HepG2 (cell line): ENCODE data around the gene GPLD1. TPM values are rescaled to one million over a fixed set of nuclear protein-coding genes. Genes with fewer than 3 reads are reported as not detected.

Source experiments
- FIP1L1 ChIP-seq: fragments of 200-400 bp; formaldehyde crosslinking; IDR thresholded peaks from 2 replicates; pipeline ENCODE4 v1.6.1; 2018; ENCODE audit warnings: low read depth, mild to moderate bottlenecking, low read length, moderate library complexity, borderline replicate concordance; ENCODE audit not compliant: insufficient read depth
- FOXA1 ChIP-seq, 2 experiments: fragments of 450-650 bp in 1 of 2; sonication (generic) in 1 of 2; formaldehyde crosslinking in 1 of 2; IDR thresholded peaks; 2 replicates each; pipeline versions ENCODE4 v1.4.0 to v1.6.1; 2016 to 2020; ENCODE audit warnings: missing genetic modification reagents in 1 of 2
- HNF1A ChIP-seq, 2 experiments: sonication (generic) in 1 of 2; formaldehyde crosslinking in 1 of 2; IDR thresholded peaks; 2 replicates each; pipeline versions ENCODE4 v1.4.0 to v1.6.1; 2016 to 2020; ENCODE audit warnings: borderline replicate concordance in 1 of 2, low read depth in 1 of 2, mild to moderate bottlenecking in 1 of 2, missing genetic modification reagents in 1 of 2
- MTERF4 ChIP-seq: sonication (generic); formaldehyde crosslinking; IDR thresholded peaks from 2 replicates; pipeline ENCODE4 v1.8.0; 2023; ENCODE audit warnings: mild to moderate bottlenecking, missing genetic modification reagents
- MYNN ChIP-seq: sonication (generic); formaldehyde crosslinking; IDR thresholded peaks from 2 replicates; pipeline ENCODE4 v1.4.0; 2020; ENCODE audit warnings: mild to moderate bottlenecking, low read depth, missing genetic modification reagents
- NR2F1 ChIP-seq, 2 experiments: fragments of 450-650 bp in 1 of 2; formaldehyde crosslinking in 1 of 2; IDR thresholded peaks; 2 replicates each; pipeline versions ENCODE4 v1.5.0 to v1.6.1; 2016 to 2020; ENCODE audit warnings: mild to moderate bottlenecking in 1 of 2, missing compliant biosample characterization in 1 of 2, missing genetic modification reagents in 1 of 2, moderate library complexity in 1 of 2
- USF2 ChIP-seq, 2 experiments: sonication (generic) in 1 of 2; formaldehyde crosslinking in 1 of 2; IDR thresholded peaks; 2 replicates each; pipeline versions ENCODE4 v1.5.1 to v1.6.1; 2011 to 2020; ENCODE audit warnings: borderline replicate concordance in 1 of 2, low read depth in 1 of 2, low read length in 1 of 2, mild to moderate bottlenecking in 1 of 2, missing genetic modification reagents in 1 of 2, moderate library complexity in 1 of 2
- ZBTB38 ChIP-seq: sonication (generic); formaldehyde crosslinking; IDR thresholded peaks from 2 replicates; pipeline ENCODE4 v1.5.1; 2020; ENCODE audit warnings: mild to moderate bottlenecking, missing genetic modification reagents
- ZNF124 ChIP-seq: sonication (generic); formaldehyde crosslinking; IDR thresholded peaks from 2 replicates; pipeline ENCODE4 v1.4.0; 2020; ENCODE audit warnings: missing genetic modification reagents
- ZNF557 ChIP-seq: sonication (generic); formaldehyde crosslinking; IDR thresholded peaks from 2 replicates; pipeline ENCODE4 v1.4.0; 2020; ENCODE audit warnings: missing genetic modification reagents
- ZNF687 ChIP-seq: sonication (generic); formaldehyde crosslinking; IDR thresholded peaks from 2 replicates; pipeline ENCODE4 v1.5.1; 2020; ENCODE audit warnings: mild to moderate bottlenecking, missing genetic modification reagents, moderate library complexity
- polyA plus RNA-seq, 8 experiments: library from polyadenylated mRNA; depleted of rRNA in 3 of 8; stranded (reverse) in 7 of 8; unstranded in 1 of 8; fragments of >200 nt; fragmentation: Illumina TruSeq in 4 of 8; extraction: Trizol in 4 of 8; gene quantifications; 2 replicates each; pipeline versions ENCODE4 v1.2.1 to v1.2.3, GENCODE V29; 2011 to 2016; ENCODE audit warnings: low read depth in 4 of 8, missing spikeins in 1 of 8, mixed read lengths in 1 of 8; ENCODE audit not compliant: insufficient read depth in 1 of 8
- total RNA-seq, 5 experiments: library from RNA; depleted of rRNA; stranded (reverse); fragments of >200 nt; fragmentation: Illumina TruSeq; extraction: Trizol; gene quantifications; 2 replicates each; pipeline ENCODE4 v1.2.3, GENCODE V29; 2016; ENCODE audit warnings: low read depth in 1 of 5

The GPLD1 gene
- total and polyA plus RNA-seq, 2 of the 13 experiments (the other 11 are each of a cell fraction or from before 2014, with no cell fraction given): 6.2 to 7.6 TPM

- no peak for TF ChIP-seq MTERF4 (CRISPR knock-in tag)
- no peak for TF ChIP-seq NR2F1 (CRISPR knock-in tag; IDR thresholded peaks at IDR 0.05)
- no peak for TF ChIP-seq ZNF124 (CRISPR knock-in tag)
- TF ChIP-seq ZNF557 (CRISPR knock-in tag): no peak
- no peak for TF ChIP-seq ZBTB38 (CRISPR knock-in tag)
- TF ChIP-seq HNF1A (IDR thresholded peaks at IDR 0.05; ENCODE audit: low read depth): no peak
- TF ChIP-seq HNF1A (CRISPR knock-in tag; IDR thresholded peaks at IDR 0.05; ENCODE audit: borderline replicate concordance): no peak
- no peak for TF ChIP-seq FIP1L1
- no peak for TF ChIP-seq USF2 (IDR thresholded peaks at IDR 0.05; ENCODE audit: low read depth, low read length)
- TF ChIP-seq USF2 (CRISPR knock-in tag; IDR thresholded peaks at IDR 0.05; ENCODE audit: borderline replicate concordance): no peak
- no peak for TF ChIP-seq FOXA1 (IDR thresholded peaks at IDR 0.05)
- no peak for TF ChIP-seq FOXA1 (CRISPR knock-in tag; IDR thresholded peaks at IDR 0.05)
- TF ChIP-seq ZNF687 (CRISPR knock-in tag): peak; percentile 34; the same call in 1 of the 2 replicates
- TF ChIP-seq MYNN: no peak
These were observed 31.7 kb upstream of the GPLD1 start (continued) for GRCh38 chr6:24520929-24521546.
